Measurements from ENCODE around the gene CNTN4.

The CNTN4 gene

GRCh38 chr3:2375376-2375775 lies 276.7 kb downstream of the CNTN4 start:
- intact Hi-C loops (cut with DNase I) = no loop called here
- no peak for DNase-seq

- intact Hi-C loops (cut with DNase I) = no loop called here
- DNase-seq = no peak
Measured at GRCh38 chr3:2377281-2377680, 278.6 kb downstream of the CNTN4 start.

- intact Hi-C loops (cut with DNase I) = no loop called here
Measured at GRCh38 chr3:2390926-2391532, 292.4 kb downstream of the CNTN4 start.

GRCh38 chr3:2391896-2392295 lies 293.2 kb downstream of the CNTN4 start:
- intact Hi-C loops (cut with DNase I) = no loop called here
- DNase-seq = no peak

More at GRCh38 chr3:2390926-2391532, 292.4 kb downstream of the CNTN4 start:
- no peak for DNase-seq

GRCh38 chr3:2392981-2393380 lies 294.3 kb downstream of the CNTN4 start:
- intact Hi-C loops (cut with DNase I) = no loop called here
- DNase-seq = no peak

GRCh38 chr3:2415083-2415482 lies 316.4 kb downstream of the CNTN4 start:
- intact Hi-C loops (cut with DNase I) = no loop called here
- no peak for DNase-seq

GRCh38 chr3:2420919-2421318 lies 322.3 kb downstream of the CNTN4 start:
- DNase-seq = no peak
- intact Hi-C loops (cut with DNase I) = no loop called here

- no peak for DNase-seq
- intact Hi-C loops (cut with DNase I) = no loop called here
Measured at GRCh38 chr3:2423143-2423542, 324.5 kb downstream of the CNTN4 start.

- no peak for DNase-seq
- intact Hi-C loops (cut with DNase I) = no loop called here
Measured at GRCh38 chr3:2441558-2441957, 342.9 kb downstream of the CNTN4 start.

GRCh38 chr3:2446146-2446545 lies 347.5 kb downstream of the CNTN4 start:
- DNase-seq = no peak
- intact Hi-C loops (cut with DNase I) = no loop called here

- intact Hi-C loops (cut with DNase I) = no loop called here
- peak in 1 of 10 donors; percentile 39 for DNase-seq
Measured at GRCh38 chr3:2452249-2452648, 353.6 kb downstream of the CNTN4 start.

GRCh38 chr3:2454865-2455264 lies 356.2 kb downstream of the CNTN4 start:
- intact Hi-C loops (cut with DNase I) = no loop called here
- DNase-seq = no peak

- DNase-seq = no peak
- intact Hi-C loops (cut with DNase I) = no loop called here
Measured at GRCh38 chr3:2456788-2457187, 358.1 kb downstream of the CNTN4 start.

- intact Hi-C loops (cut with DNase I) = no loop called here
- DNase-seq = no peak
Measured at GRCh38 chr3:2458816-2459215, 360.1 kb downstream of the CNTN4 start.

GRCh38 chr3:2465842-2466241 lies 367.2 kb downstream of the CNTN4 start:
- no peak for DNase-seq
- intact Hi-C loops (cut with DNase I) = no loop called here

GRCh38 chr3:2468816-2469215 lies 370.1 kb downstream of the CNTN4 start:
- intact Hi-C loops (cut with DNase I) = no loop called here
- no peak for DNase-seq

- no peak for DNase-seq
- intact Hi-C loops (cut with DNase I) = no loop called here
Measured at GRCh38 chr3:2476996-2477395, 378.3 kb downstream of the CNTN4 start.

GRCh38 chr3:2477620-2478019 lies 379.0 kb downstream of the CNTN4 start:
- intact Hi-C loops (cut with DNase I) = no loop called here
- DNase-seq = no peak

- DNase-seq = peak in 1 of 10 donors; percentile 61
Measured at GRCh38 chr3:2484162-2485026, 385.7 kb downstream of the CNTN4 start.

GRCh38 chr3:2485027-2485375 lies 386.3 kb downstream of the CNTN4 start:
- DNase-seq = peak in 1 of 10 donors; percentile 56
- intact Hi-C loops (cut with DNase I) = no loop called here

More at GRCh38 chr3:2484162-2485026, 385.7 kb downstream of the CNTN4 start:
- intact Hi-C loops (cut with DNase I) = no loop called here

GRCh38 chr3:2495746-2496145 lies 397.1 kb downstream of the CNTN4 start:
- no peak for DNase-seq
- intact Hi-C loops (cut with DNase I) = no loop called here

GRCh38 chr3:2504912-2505311 lies 406.2 kb downstream of the CNTN4 start:
- no peak for DNase-seq
- intact Hi-C loops (cut with DNase I) = no loop called here

All from posterior cingulate gyrus (tissue), 11 donors.